GM12873 (cell line): Measurements from ENCODE around the gene NLRX1.

Source experiments
- TF ChIP-seq, protein P1 (sequence below): IDR thresholded peaks from 2 replicates; pipeline ENCODE4 v1.5.1; 2012; ENCODE audit warnings: low read depth, mild to moderate bottlenecking, moderate library complexity, low read length, control low read depth; ENCODE audit not compliant: insufficient read depth; ENCODE audit errors: missing control alignments

The NLRX1 gene

GRCh38 chr11:119167933-119168332 is 592 bp upstream of the NLRX1 start:
- TF ChIP-seq, protein P1, sequence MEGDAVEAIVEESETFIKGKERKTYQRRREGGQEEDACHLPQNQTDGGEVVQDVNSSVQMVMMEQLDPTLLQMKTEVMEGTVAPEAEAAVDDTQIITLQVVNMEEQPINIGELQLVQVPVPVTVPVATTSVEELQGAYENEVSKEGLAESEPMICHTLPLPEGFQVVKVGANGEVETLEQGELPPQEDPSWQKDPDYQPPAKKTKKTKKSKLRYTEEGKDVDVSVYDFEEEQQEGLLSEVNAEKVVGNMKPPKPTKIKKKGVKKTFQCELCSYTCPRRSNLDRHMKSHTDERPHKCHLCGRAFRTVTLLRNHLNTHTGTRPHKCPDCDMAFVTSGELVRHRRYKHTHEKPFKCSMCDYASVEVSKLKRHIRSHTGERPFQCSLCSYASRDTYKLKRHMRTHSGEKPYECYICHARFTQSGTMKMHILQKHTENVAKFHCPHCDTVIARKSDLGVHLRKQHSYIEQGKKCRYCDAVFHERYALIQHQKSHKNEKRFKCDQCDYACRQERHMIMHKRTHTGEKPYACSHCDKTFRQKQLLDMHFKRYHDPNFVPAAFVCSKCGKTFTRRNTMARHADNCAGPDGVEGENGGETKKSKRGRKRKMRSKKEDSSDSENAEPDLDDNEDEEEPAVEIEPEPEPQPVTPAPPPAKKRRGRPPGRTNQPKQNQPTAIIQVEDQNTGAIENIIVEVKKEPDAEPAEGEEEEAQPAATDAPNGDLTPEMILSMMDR, result no peak

- TF ChIP-seq, protein P1, result no peak
Measured at GRCh38 chr11:119169282-119169719, 776 bp downstream of the NLRX1 start.

DNA sequence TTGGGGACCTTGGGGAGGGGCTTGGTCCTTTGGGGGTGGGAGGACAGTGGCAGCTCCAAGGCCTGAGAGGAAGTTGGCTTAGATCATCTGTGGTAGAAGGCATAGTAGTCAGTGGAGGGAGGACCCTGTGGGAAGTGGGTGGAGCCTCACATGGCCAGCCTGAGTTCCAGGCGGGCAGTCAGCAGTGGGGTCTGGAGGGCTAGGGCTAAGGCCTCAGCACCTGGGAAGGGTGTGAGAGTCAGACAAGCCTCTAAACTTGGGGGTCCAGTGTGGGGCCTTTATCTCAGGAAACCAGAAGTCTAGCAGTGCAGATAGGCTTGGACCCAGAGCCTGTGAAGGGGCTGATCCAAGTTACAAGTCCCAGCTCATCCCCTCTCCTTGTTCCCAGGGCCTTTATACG is 4.0 kb downstream of the NLRX1 start:
- TF ChIP-seq, protein P1, result no peak

DNA sequence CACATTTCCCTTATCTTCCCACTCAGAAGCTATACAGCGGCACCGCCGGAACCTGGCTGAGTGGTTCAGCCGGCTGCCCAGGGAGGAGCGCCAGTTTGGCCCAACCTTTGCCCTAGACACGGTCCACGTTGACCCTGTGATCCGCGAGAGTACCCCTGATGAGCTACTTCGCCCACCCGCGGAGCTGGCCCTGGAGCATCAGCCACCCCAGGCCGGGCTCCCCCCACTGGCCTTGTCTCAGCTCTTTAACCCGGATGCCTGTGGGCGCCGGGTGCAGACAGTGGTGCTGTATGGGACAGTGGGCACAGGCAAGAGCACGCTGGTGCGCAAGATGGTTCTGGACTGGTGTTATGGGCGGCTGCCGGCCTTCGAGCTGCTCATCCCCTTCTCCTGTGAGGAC is 4.9 kb downstream of the NLRX1 start:
- TF ChIP-seq, protein P1, result no peak

GRCh38 chr11:119175493-119176077 is 7.1 kb downstream of the NLRX1 start:
- TF ChIP-seq, protein P1, result no peak

GRCh38 chr11:119178166-119178680 is 9.7 kb downstream of the NLRX1 start:
- TF ChIP-seq, protein P1, result no peak

GRCh38 chr11:119179342-119179741 is 10.8 kb downstream of the NLRX1 start:
- TF ChIP-seq, protein P1, result no peak
